ENCODE measurements around the gene UIMC1. TPM values are rescaled to one million over a fixed set of nuclear protein-coding genes. Genes with fewer than 3 reads are reported as not detected.

The UIMC1 gene
- total RNA-seq, 2 experiments from 2014 or later = 53.4 to 54.6 TPM

DNA sequence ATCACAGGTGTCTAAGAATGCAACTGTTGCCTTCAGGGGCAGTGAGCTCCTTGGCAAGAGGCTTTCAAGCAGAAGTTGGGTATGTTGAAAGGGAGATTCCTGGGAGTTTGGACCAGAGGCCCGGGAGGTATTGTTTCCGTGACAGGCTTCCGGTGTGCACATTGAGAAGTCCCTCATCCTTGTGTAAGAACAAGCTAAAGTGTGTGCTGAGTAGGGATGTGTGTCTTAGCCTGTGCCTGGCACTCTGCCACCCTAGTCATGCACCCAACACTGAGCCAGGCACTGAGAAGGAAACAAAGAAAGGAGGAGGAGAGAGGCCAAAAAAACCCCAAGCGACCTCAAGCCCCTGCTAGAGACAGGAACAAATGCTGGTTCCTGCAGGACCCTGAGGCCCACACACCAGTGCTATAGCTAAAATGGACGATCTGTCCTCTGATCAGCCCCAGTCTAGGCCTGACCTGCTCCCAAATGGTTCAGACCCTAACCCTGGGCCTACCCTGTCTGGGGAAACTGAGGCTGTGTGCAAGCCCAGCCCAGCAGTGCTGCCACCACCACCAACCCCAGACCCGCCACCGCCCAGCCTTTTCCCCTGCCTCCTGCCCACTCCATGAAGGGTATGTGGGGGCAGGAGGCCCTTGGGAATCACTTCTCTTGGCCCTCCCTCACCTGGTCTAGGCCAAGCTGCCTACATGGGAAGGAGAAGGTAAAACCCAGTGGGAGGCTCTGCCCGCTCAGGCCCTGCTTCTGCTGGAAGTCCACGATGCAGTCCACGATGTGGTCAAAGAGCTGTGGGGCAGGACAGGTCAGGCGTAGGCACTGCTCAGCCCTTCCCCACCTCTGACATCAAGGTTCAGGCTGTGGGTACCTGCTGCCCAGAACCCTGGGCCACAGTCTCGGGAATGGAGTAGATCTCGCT is 120.0 kb downstream of the UIMC1 start:
- intact Hi-C loops (cut with micrococcal nuclease) = no loop called here
- DNase-seq = no peak
- H3K27ac Mint-ChIP-seq = no peak overlapping the region
- H3K4me1 Mint-ChIP-seq (ENCODE audit: low read depth) = peaks cover 4% of the 10 kb centered on the region
- no peaks in the 10 kb centered on the region for H3K36me3 Mint-ChIP-seq (ENCODE audit: low read depth)
- H3K9me3 Mint-ChIP-seq = no peaks in the 10 kb centered on the region
- H3K27me3 Mint-ChIP-seq (ENCODE audit: low read depth) = no peaks in the 10 kb centered on the region
- CTCF ChIA-PET = interaction anchor here (0.8 to 1.3 kb wide), 2 partner anchors 17 to 226 kb away, joined by 3 to 4 read pairs; no protein-coding TSS in a partner anchor
- no peak overlapping the region for H3K4me3 Mint-ChIP-seq

DNA sequence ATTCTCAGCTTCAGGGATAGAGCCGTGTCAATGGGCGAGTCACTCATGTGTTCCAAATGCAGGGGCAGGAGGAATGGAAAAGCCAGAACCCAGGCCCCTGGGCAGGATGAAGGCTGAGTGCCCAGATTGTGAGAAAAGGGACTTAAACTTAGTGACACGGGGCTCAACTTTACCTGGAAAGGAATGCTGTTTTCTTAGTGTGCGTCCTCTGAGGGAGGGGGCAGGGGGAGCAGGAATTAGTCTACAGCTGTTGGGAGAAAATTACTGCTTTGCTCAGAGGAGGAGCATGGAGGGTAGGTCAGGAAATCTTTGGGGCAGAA is 122.0 kb downstream of the UIMC1 start:
- Mint-ChIP-seq H3K27ac (no peak overlapping the region), H3K27me3 (ENCODE audit: low read depth) (no peaks in the 10 kb centered on the region), H3K36me3 (ENCODE audit: low read depth) (no peaks in the 10 kb centered on the region), H3K4me3 (no peak overlapping the region), H3K4me1 (ENCODE audit: low read depth) (peaks cover 4% of the 10 kb centered on the region), H3K9me3 (no peaks in the 10 kb centered on the region)
- no peak for DNase-seq
- CTCF ChIA-PET = interaction anchor here (0.5 kb wide), 1 partner anchor 447 kb away, joined by 3 read pairs; no protein-coding TSS in a partner anchor
- intact Hi-C loops (cut with micrococcal nuclease) = no loop called here

DNA sequence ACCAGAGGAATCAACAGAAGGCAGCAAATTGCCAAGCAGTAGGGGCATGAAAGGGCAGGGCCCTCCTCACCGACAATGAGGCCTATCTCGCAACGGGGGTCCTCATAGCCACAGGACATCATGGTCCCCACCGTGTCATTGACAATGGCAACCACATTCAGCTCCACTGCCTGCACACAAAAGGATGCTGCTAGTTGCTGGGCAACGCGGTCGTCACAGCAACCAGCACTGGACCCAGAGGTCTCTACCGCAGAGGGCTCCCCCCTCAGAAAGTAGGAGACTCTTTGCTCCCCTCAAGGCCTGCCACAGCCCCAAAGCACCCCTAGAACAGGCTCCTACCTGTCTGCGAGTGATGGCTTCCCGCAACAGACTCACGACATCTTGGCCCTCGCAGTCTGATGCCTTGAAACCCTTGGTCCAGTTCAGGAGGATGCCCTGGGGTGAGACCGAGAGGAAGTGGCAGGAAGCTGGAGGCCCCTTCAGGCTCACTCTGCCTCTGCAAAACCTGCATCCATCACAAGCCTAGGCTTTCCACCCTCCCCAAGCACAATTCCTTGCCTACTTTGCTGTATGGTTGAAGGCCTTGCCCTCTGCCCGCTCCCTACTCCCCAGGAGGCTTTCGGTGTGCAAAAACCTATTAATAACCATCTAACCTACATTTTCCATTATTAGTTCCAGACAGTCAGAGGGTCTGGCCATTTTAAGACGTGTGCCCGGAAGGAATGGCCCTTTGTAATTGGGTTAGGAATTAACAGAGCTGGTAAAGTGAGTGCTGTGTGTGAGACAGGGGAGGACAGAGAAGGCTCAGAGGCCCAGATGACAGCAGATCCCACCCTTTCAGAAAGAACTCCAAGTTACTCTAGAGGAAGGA is 122.6 kb downstream of the UIMC1 start:
- H3K4me1 Mint-ChIP-seq (ENCODE audit: low read depth) = peaks cover 4% of the 10 kb centered on the region
- H3K27ac Mint-ChIP-seq = no peak overlapping the region
- H3K9me3 Mint-ChIP-seq = no peaks in the 10 kb centered on the region
- H3K36me3 Mint-ChIP-seq (ENCODE audit: low read depth) = no peaks in the 10 kb centered on the region
- H3K27me3 Mint-ChIP-seq (ENCODE audit: low read depth) = no peaks in the 10 kb centered on the region
- no peak for DNase-seq
- intact Hi-C loops (cut with micrococcal nuclease) = no loop called here
- H3K4me3 Mint-ChIP-seq = no peak overlapping the region
- CTCF ChIA-PET = interaction anchor here (0.5 to 1.3 kb wide), 2 partner anchors 223 to 446 kb away, joined by 3 to 5 read pairs; no protein-coding TSS in a partner anchor

DNA sequence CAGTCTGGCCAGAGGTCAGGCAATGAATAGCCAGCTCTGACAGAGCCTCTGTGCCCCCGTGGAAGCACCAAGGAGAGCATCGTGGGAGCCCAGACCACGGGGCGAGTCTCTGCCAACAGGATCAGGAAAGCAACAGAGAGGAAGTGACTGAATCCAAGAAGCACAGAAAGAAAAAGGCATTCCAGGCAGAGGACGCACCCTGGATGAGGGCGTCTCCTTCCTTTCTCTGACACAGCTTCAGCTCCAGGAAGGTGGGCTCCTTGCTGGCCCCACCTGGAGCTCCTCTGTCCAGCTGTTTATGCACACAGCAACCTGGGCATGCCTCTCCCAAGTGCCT is 124.0 kb downstream of the UIMC1 start:
- Mint-ChIP-seq H3K27me3 (ENCODE audit: low read depth) (no peaks in the 10 kb centered on the region), H3K4me3 (no peak overlapping the region), H3K4me1 (ENCODE audit: low read depth) (peaks cover 4% of the 10 kb centered on the region), H3K9me3 (no peaks in the 10 kb centered on the region), H3K27ac (no peak overlapping the region), H3K36me3 (ENCODE audit: low read depth) (no peaks in the 10 kb centered on the region)
- CTCF ChIA-PET = interaction anchor here (1.3 kb wide), 1 partner anchor 222 kb away, joined by 5 read pairs; no protein-coding TSS in a partner anchor
- intact Hi-C loops (cut with micrococcal nuclease) = no loop called here
- DNase-seq = no peak

DNA sequence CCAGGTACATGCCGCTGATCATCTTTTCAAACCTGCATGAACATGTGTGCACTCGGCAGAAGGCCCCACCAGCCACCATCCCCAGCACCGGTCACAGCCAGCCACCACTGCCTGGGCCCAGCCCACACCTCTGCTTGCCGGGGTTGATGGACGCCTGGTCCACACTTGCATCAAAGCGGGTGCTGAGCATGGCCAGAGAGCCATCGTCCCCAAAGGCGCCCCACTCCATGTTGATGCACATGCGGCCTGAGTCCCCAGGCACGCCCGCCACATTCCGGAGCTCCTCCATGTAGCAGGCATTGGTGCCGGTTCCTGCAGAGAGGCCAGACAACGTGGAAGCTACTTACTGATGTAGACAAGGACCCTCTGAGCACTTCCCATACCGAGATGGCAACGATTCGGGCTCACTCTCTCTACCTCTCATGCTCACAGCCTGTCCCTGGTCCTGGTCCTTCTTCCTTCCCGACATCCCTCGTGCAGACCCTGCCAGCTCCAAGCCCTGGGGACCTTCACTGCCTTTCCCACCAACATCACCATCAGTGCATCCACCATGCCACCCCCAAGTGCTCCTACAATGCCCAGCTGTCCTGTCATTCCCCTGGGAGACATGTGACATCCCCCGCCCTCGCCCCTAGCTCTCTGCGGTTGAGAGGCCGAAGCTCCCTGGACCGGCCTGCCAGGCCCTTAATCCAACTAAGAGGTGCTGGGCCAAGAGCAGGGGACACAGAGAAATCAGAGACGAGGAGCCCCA is 124.6 kb downstream of the UIMC1 start:
- H3K9me3 Mint-ChIP-seq = no peaks in the 10 kb centered on the region
- H3K36me3 Mint-ChIP-seq (ENCODE audit: low read depth) = no peaks in the 10 kb centered on the region
- CTCF ChIA-PET = no interaction called here
- peaks cover 4% of the 10 kb centered on the region for H3K4me1 Mint-ChIP-seq (ENCODE audit: low read depth)
- no peak for DNase-seq
- no peaks in the 10 kb centered on the region for H3K27me3 Mint-ChIP-seq (ENCODE audit: low read depth)
- intact Hi-C loops (cut with micrococcal nuclease) = no loop called here
- H3K4me3 Mint-ChIP-seq = no peak overlapping the region
- H3K27ac Mint-ChIP-seq = no peak overlapping the region

DNA sequence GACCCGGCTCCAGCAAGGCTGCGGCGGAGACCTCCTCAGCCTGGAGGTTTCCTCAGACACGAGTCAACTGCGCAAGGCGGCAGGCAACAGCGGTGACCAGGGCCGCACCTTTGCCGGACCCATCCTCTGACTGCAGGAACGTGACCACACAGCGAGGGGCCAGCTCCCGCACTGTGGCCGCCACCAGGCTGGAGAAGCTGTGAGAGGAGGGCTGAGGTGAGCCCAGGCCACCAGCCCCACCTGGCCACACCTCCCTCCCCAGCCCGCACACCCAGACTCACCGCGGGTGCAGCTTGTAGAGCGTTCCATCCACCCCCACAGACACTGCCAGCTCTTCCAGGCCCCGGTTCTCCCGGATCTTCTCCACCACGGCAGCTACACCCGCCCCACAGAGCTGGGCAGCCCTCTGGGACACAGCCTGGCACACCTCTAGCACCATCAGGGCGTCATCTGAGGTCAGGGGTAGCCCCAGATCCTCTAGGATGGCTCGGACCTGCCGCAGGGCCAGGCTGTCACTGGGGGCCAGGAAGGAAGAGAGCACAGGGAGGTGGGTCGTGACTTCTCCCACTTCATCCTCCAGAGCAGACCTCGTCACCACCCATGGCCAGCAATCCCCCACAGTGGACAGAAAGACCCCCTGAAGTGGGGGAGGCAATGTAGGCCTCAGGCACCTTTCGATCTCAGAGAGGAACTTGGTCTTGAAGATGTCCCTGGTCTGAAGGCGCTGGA is 125.4 kb downstream of the UIMC1 start:
- DNase-seq = no peak
- CTCF ChIA-PET = no interaction called here

DNA sequence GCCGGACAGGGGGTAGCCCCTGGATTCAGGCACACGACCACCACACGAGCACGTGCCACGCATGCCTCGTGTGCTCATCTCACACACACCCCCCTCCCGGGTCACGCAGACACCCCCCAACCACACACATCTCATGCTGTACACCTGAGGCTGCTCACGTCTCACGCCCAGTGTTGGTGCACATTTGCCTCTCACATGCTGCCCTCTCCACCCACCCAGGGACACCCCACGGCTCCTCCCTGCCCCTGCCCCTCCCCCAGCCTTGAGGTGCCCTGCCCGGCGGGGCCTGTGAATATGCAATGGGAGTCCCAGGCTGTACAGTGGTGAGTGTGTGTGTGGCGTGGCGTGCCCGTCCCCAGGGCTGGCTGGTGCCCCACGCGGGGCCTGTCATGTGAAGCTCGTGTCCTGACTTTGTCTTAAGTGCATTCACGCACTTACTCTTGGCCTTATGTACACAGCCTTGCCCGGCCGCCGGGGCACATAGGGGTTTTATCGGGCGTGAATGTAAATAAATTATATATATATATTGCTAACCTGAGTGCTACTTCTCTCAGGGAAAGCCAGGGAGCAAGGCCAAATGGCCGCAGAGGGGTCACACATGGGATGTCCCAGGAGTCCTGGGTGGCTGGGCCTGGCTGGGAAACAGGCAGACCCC is 126.1 kb downstream of the UIMC1 start:
- no peak overlapping the region for H3K27ac Mint-ChIP-seq
- no peaks in the 10 kb centered on the region for H3K9me3 Mint-ChIP-seq
- H3K4me1 Mint-ChIP-seq (ENCODE audit: low read depth) = peaks cover 8% of the 10 kb centered on the region
- no peaks in the 10 kb centered on the region for H3K36me3 Mint-ChIP-seq (ENCODE audit: low read depth)
- intact Hi-C loops (cut with micrococcal nuclease) = no loop called here
- H3K27me3 Mint-ChIP-seq (ENCODE audit: low read depth) = peaks cover 12% of the 10 kb centered on the region
- CTCF ChIA-PET = no interaction called here
- no peak overlapping the region for H3K4me3 Mint-ChIP-seq
- no peak for DNase-seq

More for the DNA sequence above, 125.4 kb downstream of the UIMC1 start:
- H3K9me3 Mint-ChIP-seq = no peaks in the 10 kb centered on the region
- H3K36me3 Mint-ChIP-seq (ENCODE audit: low read depth) = no peaks in the 10 kb centered on the region
- H3K27me3 Mint-ChIP-seq (ENCODE audit: low read depth) = peaks cover 5% of the 10 kb centered on the region
- intact Hi-C loops (cut with micrococcal nuclease) = no loop called here
- peaks cover 5% of the 10 kb centered on the region for H3K4me1 Mint-ChIP-seq (ENCODE audit: low read depth)
- H3K27ac Mint-ChIP-seq = no peak overlapping the region
- no peak overlapping the region for H3K4me3 Mint-ChIP-seq

DNA sequence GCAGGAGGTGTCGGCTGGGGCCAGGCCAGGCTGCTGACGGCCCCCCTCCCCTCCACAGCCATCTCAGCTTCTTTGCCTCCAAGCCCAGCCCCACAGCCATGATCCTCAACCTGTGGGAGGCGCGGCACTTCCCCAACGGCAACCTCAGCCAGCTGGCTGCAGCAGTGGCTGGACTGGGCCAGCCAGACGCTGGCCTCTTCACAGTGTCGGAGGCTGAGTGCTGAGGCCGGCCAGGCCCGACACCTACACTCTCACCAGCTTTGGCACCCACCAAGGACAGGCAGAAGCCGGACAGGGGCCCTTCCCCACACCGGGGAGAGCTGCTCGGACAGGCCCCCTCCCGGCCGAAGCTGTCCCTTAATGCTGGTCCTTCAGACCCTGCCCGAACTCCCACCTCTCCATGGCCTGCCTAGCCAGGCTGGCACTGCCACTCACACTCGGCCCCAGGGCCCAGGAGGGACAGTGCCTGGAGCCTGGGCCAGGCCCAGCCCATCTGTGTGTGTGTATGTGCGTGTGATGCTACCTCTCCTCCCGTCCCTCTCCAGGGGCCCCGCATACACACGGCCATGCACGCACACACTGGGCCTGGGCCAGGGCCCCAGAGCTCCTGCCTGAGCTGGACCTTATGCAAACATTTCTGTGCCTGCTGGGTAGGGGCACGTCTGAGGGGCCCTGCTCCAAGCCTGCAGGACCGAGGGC is 126.8 kb downstream of the UIMC1 start:
- Mint-ChIP-seq H3K27ac (no peak overlapping the region), H3K9me3 (no peaks in the 10 kb centered on the region), H3K4me3 (no peak overlapping the region), H3K4me1 (ENCODE audit: low read depth) (peaks cover 8% of the 10 kb centered on the region), H3K27me3 (ENCODE audit: low read depth) (peaks cover 19% of the 10 kb centered on the region), H3K36me3 (ENCODE audit: low read depth) (no peaks in the 10 kb centered on the region)
- intact Hi-C loops (cut with micrococcal nuclease) = no loop called here
- CTCF ChIA-PET = no interaction called here
- DNase-seq = no peak

DNA sequence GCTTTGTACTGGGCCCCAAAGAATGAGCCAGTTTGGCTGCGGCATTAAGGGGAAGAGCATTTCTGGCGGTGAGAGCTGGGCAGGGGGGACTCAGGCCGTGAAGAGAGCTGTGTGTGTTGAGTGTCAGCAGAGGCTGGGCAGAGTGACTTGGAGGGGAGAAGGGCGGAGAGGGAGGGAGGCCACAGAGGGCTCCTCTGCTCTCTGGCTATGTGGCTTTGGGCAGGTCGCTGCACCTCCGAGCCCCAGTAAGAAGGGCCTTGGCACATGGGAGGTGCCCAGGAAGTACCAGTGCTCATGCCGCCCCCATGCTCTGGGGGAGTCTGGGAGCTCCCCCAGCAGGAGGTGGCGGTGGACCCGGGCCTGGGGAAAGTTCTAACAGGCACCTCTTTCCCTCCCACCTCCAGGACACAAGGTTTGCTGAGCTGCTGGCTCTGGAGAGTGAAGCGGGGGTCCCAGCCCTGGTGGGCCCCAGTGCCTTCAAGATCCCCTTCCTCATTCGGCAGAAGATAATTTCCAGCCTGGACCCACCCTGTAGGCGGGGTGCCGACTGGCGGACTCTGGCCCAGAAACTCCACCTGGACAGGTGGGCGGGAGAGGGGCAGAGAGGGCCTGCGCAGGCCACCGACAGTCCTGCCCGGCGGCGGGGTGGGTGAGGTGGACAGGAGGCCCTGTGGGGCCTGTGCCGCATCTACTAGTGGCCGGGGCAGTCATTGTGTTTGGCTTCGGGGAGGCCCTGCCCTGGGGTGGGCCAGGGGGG is 127.5 kb downstream of the UIMC1 start:
- no peak for DNase-seq
- no peaks in the 10 kb centered on the region for H3K36me3 Mint-ChIP-seq (ENCODE audit: low read depth)
- H3K4me3 Mint-ChIP-seq = no peak overlapping the region
- H3K4me1 Mint-ChIP-seq (ENCODE audit: low read depth) = peaks cover 4% of the 10 kb centered on the region
- H3K27me3 Mint-ChIP-seq (ENCODE audit: low read depth) = peaks cover 23% of the 10 kb centered on the region
- CTCF ChIA-PET = no interaction called here
- no peak overlapping the region for H3K27ac Mint-ChIP-seq
- intact Hi-C loops (cut with micrococcal nuclease) = no loop called here
- H3K9me3 Mint-ChIP-seq = no peaks in the 10 kb centered on the region

DNA sequence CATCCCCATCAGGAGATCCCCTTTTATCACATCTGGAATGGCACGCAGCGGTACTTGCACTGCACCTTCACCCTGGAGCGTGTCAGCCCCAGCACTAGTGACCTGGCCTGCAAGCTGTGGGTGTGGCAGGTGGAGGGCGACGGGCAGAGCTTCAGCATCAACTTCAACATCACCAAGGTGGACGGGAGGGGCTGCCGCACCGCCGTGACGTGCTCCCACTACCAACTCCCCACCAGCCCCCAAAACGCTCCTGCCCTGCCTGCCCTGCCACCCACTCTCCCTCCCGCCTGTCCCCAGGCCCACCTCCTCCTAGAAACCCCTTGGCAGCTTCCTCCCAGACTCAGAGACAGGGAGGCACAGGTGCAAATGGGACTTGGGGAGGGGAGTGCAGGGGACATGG is 128.1 kb downstream of the UIMC1 start:
- H3K27ac Mint-ChIP-seq = no peak overlapping the region
- CTCF ChIA-PET = no interaction called here
- H3K27me3 Mint-ChIP-seq (ENCODE audit: low read depth) = peaks cover 23% of the 10 kb centered on the region

More for the DNA sequence above, 128.1 kb downstream of the UIMC1 start:
- Mint-ChIP-seq H3K9me3 (no peaks in the 10 kb centered on the region), H3K4me1 (ENCODE audit: low read depth) (peaks cover 4% of the 10 kb centered on the region), H3K36me3 (ENCODE audit: low read depth) (no peaks in the 10 kb centered on the region), H3K4me3 (no peak overlapping the region)
- intact Hi-C loops (cut with micrococcal nuclease) = no loop called here
- no peak for DNase-seq

Data from activated naive CD4-positive, alpha-beta T cell treated with anti-CD3 and anti-CD28 coated beads for 36 hours (primary cell).